Calu3 (cell line): ENCODE measurements around the gene TRMO. TPM values are rescaled to one million over a fixed set of nuclear protein-coding genes. Genes with fewer than 3 reads are reported as not detected.

ENCODE experiments used
- BruUV-seq: library from RNA; stranded (reverse); fragments of 400-500 nt; replicated peaks from 2 replicates; lab custom pipeline; 2021; lab: Mats Ljungman, UMichigan
- CTCF ChIA-PET: fragments of 300-600 bp; sonication (Branson Sonifier 250); formaldehyde crosslinking; loops from one replicate; lab custom pipeline; 2022; ENCODE audit warnings: antibody characterized with exemption; lab: Charles Lee
- DNase-seq: peaks from one replicate; pipeline ENCODE4 v3.0.0; 2022
- H3K27ac Mint-ChIP-seq: one replicate; pipeline ENCODE4 v1.8.0; 2022; ENCODE audit warnings: mixed read lengths; ENCODE audit not compliant: unreplicated experiment
- H3K27me3 Mint-ChIP-seq: one replicate; pipeline ENCODE4 v1.8.0; 2022; ENCODE audit warnings: mixed read lengths; ENCODE audit not compliant: unreplicated experiment
- H3K36me3 Mint-ChIP-seq: one replicate; pipeline ENCODE4 v1.8.0; 2022; ENCODE audit warnings: mild to moderate bottlenecking, moderate library complexity, mixed read lengths; ENCODE audit not compliant: insufficient read depth, unreplicated experiment
- H3K4me1 Mint-ChIP-seq: one replicate; pipeline ENCODE4 v1.8.0; 2022; ENCODE audit warnings: mild to moderate bottlenecking, low read depth, mixed read lengths; ENCODE audit not compliant: unreplicated experiment
- H3K4me3 Mint-ChIP-seq: one replicate; pipeline ENCODE4 v1.8.0; 2022; ENCODE audit warnings: mild to moderate bottlenecking, low read depth, moderate library complexity, mixed read lengths; ENCODE audit not compliant: unreplicated experiment
- H3K9me3 Mint-ChIP-seq: one replicate; pipeline ENCODE4 v1.8.0; 2022; ENCODE audit warnings: low read depth, mixed read lengths; ENCODE audit not compliant: unreplicated experiment
- intact Hi-C: fragments of 100-400 bp; cut with micrococcal nuclease; formaldehyde crosslinking; loops from one replicate; pipeline ENCODE4 v1.10.0; 2022; ENCODE audit not compliant: unreplicated experiment
- total RNA-seq: library from RNA; stranded (reverse); gene quantifications from 2 replicates; pipeline ENCODE4 v1.2.3, GENCODE V29; 2022
- TF ChIP-seq, protein P1 (sequence below): fragments of 200-600 bp; IDR thresholded peaks from one replicate; pipeline ENCODE4 v1.8.0; 2022; ENCODE audit warnings: antibody characterized with exemption; ENCODE audit not compliant: unreplicated experiment

The TRMO gene
- total RNA-seq, 1 experiment from 2014 or later: 4.8 TPM

DNA sequence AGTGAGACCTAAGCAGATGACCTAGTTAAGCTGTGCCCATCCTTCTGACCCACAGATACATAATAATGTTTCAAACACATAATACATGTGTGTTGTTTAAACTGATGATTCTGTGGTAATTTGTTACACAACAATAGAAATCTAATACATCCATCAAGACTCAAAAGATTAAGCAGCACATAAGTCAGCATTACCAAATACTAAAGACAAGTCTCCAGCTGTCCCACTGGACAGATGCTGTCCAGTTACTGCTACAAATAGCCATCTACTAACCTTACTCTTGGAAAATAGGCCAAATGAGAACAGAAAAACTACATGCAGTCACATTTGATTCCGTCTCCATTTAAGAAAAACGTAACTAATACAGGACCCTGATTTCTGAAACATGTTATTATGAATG lies 10.8 kb downstream of the TRMO start:
- H3K4me3 Mint-ChIP-seq: no peak overlapping the region
- CTCF ChIA-PET: no interaction called here

DNA sequence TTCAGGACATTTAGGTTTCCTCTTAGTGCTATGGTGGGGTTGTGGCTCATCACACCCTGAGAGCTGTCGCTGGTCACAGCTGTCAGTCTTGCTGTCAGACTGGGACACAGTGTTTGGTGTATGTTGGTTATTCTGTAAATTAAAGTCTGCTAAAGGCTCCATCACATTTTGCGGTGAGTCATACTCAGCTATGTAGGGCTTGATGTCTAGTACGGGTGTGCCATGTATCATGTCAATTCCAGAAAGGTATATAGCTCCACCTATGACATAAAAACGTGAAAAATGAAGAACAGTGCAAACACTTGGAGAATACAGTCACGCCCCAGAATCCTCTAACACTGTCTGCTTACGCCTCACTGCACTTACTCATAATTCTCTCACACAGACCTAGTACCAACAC lies 11.9 kb downstream of the TRMO start:
- Mint-ChIP-seq H3K36me3 (no peaks in the 10 kb centered on the region), H3K27me3 (no peaks in the 10 kb centered on the region), H3K9me3 (no peaks in the 10 kb centered on the region), H3K4me3 (no peak overlapping the region), H3K4me1 (no peaks in the 10 kb centered on the region), H3K27ac (peak overlapping the region; percentile 25)
- intact Hi-C loops: no loop called here
- no TSS peak for BruUV-seq
- no peak for DNase-seq
- TF ChIP-seq, protein P1, sequence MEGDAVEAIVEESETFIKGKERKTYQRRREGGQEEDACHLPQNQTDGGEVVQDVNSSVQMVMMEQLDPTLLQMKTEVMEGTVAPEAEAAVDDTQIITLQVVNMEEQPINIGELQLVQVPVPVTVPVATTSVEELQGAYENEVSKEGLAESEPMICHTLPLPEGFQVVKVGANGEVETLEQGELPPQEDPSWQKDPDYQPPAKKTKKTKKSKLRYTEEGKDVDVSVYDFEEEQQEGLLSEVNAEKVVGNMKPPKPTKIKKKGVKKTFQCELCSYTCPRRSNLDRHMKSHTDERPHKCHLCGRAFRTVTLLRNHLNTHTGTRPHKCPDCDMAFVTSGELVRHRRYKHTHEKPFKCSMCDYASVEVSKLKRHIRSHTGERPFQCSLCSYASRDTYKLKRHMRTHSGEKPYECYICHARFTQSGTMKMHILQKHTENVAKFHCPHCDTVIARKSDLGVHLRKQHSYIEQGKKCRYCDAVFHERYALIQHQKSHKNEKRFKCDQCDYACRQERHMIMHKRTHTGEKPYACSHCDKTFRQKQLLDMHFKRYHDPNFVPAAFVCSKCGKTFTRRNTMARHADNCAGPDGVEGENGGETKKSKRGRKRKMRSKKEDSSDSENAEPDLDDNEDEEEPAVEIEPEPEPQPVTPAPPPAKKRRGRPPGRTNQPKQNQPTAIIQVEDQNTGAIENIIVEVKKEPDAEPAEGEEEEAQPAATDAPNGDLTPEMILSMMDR: no peak
- CTCF ChIA-PET: no interaction called here

More for the DNA sequence above, 10.8 kb downstream of the TRMO start:
- no TSS peak for BruUV-seq
- H3K36me3 Mint-ChIP-seq: no peaks in the 10 kb centered on the region
- H3K9me3 Mint-ChIP-seq: no peaks in the 10 kb centered on the region
- no peaks in the 10 kb centered on the region for H3K4me1 Mint-ChIP-seq
- no peaks in the 10 kb centered on the region for H3K27me3 Mint-ChIP-seq
- TF ChIP-seq, protein P1: no peak
- no peak overlapping the region for H3K27ac Mint-ChIP-seq
- DNase-seq: no peak
- intact Hi-C loops: no loop called here

DNA sequence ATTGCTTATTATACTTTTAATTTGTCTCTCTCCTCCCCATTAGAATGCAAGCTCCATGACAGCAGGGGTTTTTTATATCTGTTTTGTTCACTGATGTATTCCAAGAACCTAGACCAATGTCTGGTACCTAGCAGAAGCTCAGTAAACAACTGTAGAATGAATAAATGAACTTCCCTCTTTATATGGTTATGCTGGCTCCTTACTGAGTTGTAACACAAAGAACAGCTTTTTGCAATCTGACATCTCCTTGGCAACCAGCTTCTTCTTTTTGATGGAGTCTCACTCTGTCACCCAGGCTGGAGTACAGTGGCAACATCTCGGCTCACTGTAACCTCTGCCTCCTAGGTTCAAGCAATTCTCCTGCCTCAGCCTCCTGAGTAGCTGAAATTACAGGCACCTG lies 13.6 kb downstream of the TRMO start:
- no peaks in the 10 kb centered on the region for H3K36me3 Mint-ChIP-seq
- CTCF ChIA-PET: no interaction called here
- TF ChIP-seq, protein P1: no peak
- no peak overlapping the region for H3K4me3 Mint-ChIP-seq
- H3K27ac Mint-ChIP-seq: no peak overlapping the region
- H3K27me3 Mint-ChIP-seq: no peaks in the 10 kb centered on the region
- no peaks in the 10 kb centered on the region for H3K9me3 Mint-ChIP-seq
- BruUV-seq: no TSS peak
- DNase-seq: no peak
- intact Hi-C loops: no loop called here
- H3K4me1 Mint-ChIP-seq: no peaks in the 10 kb centered on the region

DNA sequence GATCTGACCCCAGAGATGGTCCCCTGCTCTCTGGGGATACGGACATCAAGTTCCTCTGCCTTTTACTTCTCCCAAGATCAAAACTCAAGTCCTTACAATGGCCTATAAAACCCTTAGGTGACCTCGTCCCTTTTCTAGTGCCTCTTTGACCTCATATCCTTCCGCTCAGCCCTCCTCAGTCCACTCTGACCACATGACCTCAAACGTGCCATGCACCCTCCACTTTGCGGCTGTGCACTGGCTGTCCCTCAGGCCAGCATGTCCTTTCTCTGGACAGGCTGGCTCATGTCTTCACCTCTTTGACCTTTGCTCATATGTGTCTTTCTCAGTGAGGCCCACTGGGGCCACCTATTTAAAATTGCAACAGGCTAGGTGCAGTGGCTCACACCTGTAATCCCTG lies 14.7 kb downstream of the TRMO start:
- CTCF ChIA-PET: no interaction called here
- H3K36me3 Mint-ChIP-seq: no peaks in the 10 kb centered on the region
- H3K4me1 Mint-ChIP-seq: no peaks in the 10 kb centered on the region
- TF ChIP-seq, protein P1: no peak
- intact Hi-C loops: no loop called here
- DNase-seq: no peak
- H3K4me3 Mint-ChIP-seq: no peak overlapping the region
- no peaks in the 10 kb centered on the region for H3K27me3 Mint-ChIP-seq
- H3K9me3 Mint-ChIP-seq: no peaks in the 10 kb centered on the region
- BruUV-seq: no TSS peak
- H3K27ac Mint-ChIP-seq: no peak overlapping the region
